Lower leg skin (tissue), 3 donors: ENCODE measurements around the gene ARAP1.

Experiments used
- POLR2A ChIP-seq, 2 donors: fragments of 450-650 bp; IDR thresholded peaks; one replicate each; pipeline ENCODE4 v1.6.1; 2016 to 2017; ENCODE audit warnings: antibody characterized with exemption in 2 of 2, mild to moderate bottlenecking in 1 of 2, moderate library complexity in 1 of 2
- TF ChIP-seq, protein P1 (sequence below), 3 donors: fragments of 450-650 bp; IDR thresholded peaks; one replicate each; pipeline ENCODE4 v1.5.1; 2016; ENCODE audit warnings: antibody characterized with exemption in 3 of 3, mild to moderate bottlenecking in 3 of 3, moderate library complexity in 2 of 3

- TF ChIP-seq POLR2A (IDR thresholded peaks at IDR 0.05), result no peak
- TF ChIP-seq, protein P1, sequence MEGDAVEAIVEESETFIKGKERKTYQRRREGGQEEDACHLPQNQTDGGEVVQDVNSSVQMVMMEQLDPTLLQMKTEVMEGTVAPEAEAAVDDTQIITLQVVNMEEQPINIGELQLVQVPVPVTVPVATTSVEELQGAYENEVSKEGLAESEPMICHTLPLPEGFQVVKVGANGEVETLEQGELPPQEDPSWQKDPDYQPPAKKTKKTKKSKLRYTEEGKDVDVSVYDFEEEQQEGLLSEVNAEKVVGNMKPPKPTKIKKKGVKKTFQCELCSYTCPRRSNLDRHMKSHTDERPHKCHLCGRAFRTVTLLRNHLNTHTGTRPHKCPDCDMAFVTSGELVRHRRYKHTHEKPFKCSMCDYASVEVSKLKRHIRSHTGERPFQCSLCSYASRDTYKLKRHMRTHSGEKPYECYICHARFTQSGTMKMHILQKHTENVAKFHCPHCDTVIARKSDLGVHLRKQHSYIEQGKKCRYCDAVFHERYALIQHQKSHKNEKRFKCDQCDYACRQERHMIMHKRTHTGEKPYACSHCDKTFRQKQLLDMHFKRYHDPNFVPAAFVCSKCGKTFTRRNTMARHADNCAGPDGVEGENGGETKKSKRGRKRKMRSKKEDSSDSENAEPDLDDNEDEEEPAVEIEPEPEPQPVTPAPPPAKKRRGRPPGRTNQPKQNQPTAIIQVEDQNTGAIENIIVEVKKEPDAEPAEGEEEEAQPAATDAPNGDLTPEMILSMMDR (IDR thresholded peaks at IDR 0.05), result no peak
These were observed 1.6 kb downstream of the ARAP1 start for GRCh38 chr11:72750556-72751115.
